ENCODE measurements around the gene PHOSPHO1.
A peak's percentile ranks its signal among the peaks of the same experiment; 100 is the strongest.

PHOSPHO1 gene

GRCh38 chr17:49203796-49204195 is 26.8 kb downstream of the PHOSPHO1 start:
- DNase-seq: no peak
- Histone ChIP-seq H3K27me3 (ENCODE audit: insufficient read depth, low read depth, severe bottlenecking) (no peaks in the 10 kb centered on the region), H3K27ac (no peak overlapping the region), H3K36me3 (peaks cover 50% of the 10 kb centered on the region), H3K9me3 (ENCODE audit: severe bottlenecking) (no peaks in the 10 kb centered on the region), H3K4me3 (ENCODE audit: low read depth, low read length) (no peak overlapping the region)
- no peak for TF ChIP-seq CTCF (IDR thresholded peaks at IDR 0.05; ENCODE audit: low read depth, low read length)

DNA sequence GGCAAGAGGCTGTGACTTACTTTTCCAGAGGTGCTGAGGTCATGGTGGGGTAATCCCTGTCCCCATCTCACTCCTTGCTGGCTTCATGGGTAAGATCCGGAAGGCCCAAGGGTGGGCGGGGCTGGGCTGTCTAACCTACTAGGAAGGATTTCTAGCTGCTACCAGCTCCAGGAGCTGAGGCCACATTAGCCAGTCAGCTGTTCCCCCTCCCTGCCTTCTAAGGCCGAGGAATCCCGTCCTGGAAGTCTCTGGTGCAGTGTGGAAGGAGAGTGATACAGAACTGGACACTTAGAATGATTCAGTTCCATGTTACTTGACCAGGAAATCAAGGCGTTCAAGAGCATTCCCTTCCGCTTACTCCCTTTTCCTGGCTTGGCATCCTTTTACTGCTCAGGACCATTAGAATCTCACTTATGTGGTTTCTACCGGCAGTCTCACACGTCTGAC is 29.1 kb downstream of the PHOSPHO1 start:
- no peak for TF ChIP-seq CTCF (IDR thresholded peaks at IDR 0.05; ENCODE audit: low read depth, low read length)
- Histone ChIP-seq H3K4me3 (ENCODE audit: low read depth, low read length) (peak overlapping the region; percentile 46; the same call in 1 of the 2 replicates), H3K27ac (peak overlapping the region; percentile 85), H3K36me3 (peaks cover 38% of the 10 kb centered on the region), H3K9me3 (ENCODE audit: severe bottlenecking) (no peaks in the 10 kb centered on the region), H3K27me3 (ENCODE audit: insufficient read depth, low read depth, severe bottlenecking) (no peaks in the 10 kb centered on the region)
- DNase-seq: peak; percentile 99

DNA sequence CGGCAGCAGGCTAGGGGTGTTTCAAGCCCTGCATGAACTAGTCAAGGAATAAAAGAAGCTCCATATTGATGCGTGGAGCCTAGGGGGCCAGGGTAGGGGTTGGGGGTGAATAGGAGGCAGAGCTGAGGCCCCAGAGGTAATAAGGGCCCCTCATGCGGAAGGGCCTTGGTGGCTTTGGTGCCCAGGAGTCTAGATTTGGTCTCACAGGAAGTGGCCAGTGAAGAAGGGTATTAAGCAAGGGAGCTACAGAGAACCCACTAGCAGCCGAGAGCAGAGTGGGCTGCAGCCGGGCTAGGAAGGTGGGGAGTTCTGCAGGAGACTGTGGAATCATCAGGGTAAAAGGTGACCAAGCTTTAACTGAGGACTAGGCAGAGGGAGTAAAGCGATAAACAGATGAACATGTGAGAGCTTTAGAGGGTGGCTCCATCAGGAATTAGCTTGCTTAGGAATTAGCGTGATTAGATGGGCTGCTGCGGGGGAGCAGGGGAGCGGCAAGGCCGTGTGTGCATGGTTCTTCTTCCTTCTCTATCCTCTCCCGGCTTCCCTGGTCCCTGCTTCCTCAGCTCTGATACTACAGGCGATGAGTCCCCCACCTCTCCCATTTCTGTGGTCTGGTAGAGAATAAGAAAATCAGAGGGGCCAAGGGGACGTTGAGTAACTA is 30.0 kb downstream of the PHOSPHO1 start:
- H3K36me3 ChIP-seq: peaks cover 29% of the 10 kb centered on the region
- H3K9me3 ChIP-seq (ENCODE audit: severe bottlenecking): no peaks in the 10 kb centered on the region
- peak overlapping the region; percentile 85 for H3K27ac ChIP-seq
- no peak for TF ChIP-seq CTCF (IDR thresholded peaks at IDR 0.05; ENCODE audit: low read depth, low read length)
- no peaks in the 10 kb centered on the region for H3K27me3 ChIP-seq (ENCODE audit: insufficient read depth, low read depth, severe bottlenecking)
- DNase-seq: peak; percentile 88
- peak overlapping the region; percentile 46 for H3K4me3 ChIP-seq (ENCODE audit: low read depth, low read length)

DNA sequence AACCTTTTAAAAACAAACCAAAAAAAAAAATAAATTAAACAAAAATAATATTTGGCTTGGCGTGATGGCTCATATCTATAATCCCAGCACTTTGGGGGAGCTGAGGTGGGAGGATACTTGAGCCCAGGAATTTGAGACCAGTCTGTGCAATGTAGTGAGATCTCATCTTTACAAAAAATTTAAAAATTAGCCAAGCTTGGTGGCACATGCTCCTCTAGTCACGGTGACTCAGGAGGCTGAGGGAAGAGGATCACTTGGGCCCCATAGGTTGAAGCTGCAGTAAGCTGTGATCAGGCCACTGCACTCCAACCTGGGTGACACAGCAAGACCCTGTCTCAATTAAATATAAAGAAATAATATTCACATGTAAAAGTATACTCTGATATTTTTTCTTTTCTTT is 32.4 kb downstream of the PHOSPHO1 start:
- no peak for TF ChIP-seq CTCF (IDR thresholded peaks at IDR 0.05; ENCODE audit: low read depth, low read length)
- Histone ChIP-seq H3K36me3 (peaks cover 11% of the 10 kb centered on the region), H3K27ac (no peak overlapping the region), H3K4me3 (ENCODE audit: low read depth, low read length) (no peak overlapping the region), H3K9me3 (ENCODE audit: severe bottlenecking) (no peaks in the 10 kb centered on the region), H3K27me3 (ENCODE audit: insufficient read depth, low read depth, severe bottlenecking) (no peaks in the 10 kb centered on the region)
- DNase-seq: no peak

DNA sequence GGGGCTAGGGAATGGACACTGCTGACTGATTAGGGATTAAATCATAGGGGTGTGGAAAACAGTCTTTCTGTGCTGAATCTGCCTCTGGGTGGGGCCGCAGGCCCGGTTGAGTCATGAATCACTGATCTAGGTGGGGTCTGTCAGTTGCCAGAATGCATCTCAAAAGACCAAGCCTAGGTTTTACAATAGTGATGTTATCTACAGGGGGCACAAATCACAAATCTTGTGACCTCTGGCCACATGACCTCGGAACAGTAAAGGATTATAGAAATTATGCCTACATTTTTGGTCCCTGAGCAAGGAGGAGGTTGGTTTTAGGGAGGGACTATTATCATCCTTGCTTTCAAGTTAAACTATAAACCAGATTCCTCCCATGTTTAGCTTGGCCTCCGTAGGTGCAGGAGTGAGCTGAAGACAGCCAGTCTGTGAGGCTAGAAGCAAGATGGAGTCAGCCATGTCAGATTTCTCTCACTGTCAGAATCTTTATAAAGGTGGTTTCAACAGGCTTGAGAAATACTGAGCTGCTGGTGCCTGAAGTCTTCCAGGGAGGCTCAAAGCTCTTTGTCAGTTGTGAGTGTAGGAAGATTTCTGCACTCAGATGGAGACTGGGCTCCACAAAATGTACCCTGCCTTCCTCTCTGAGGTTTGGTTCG is 33.1 kb downstream of the PHOSPHO1 start:
- no peak for TF ChIP-seq CTCF (IDR thresholded peaks at IDR 0.05; ENCODE audit: low read depth, low read length)
- DNase-seq: no peak
- Histone ChIP-seq H3K27ac (no peak overlapping the region), H3K36me3 (peaks cover 4% of the 10 kb centered on the region), H3K4me3 (ENCODE audit: low read depth, low read length) (no peak overlapping the region), H3K9me3 (ENCODE audit: severe bottlenecking) (no peaks in the 10 kb centered on the region), H3K27me3 (ENCODE audit: insufficient read depth, low read depth, severe bottlenecking) (no peaks in the 10 kb centered on the region)

Measured in WERI-Rb-1 (cell line).